Limb (tissue), 2 donors: ENCODE results near the gene NEUROD1.

Experiments used
- DNase-seq, 2 donors: peaks; one replicate each; pipeline ENCODE4 v3.0.0-alpha.2; 2016; ENCODE audit errors: extremely low spot score in 2 of 2

NEUROD1 gene

DNA sequence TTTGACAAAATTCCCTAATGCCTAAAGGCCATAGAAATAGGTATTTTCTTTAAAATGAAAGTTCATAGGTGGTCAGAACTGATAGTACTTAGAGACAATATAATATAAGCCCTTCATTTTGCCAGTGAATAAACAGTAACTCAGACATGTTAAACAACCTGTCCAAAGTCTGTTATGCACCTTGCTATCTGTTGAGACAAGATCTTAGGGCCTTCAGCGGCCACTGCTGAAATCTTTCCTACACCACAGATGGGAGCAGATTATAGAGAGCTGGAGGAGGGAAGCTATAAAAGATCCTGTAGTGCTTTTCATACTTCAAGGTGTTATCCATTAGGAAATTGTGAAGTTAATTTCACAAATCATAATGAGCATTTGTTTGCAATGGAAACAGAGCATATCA lies 37.2 kb downstream of the NEUROD1 start:
- DNase-seq: no peak

DNA sequence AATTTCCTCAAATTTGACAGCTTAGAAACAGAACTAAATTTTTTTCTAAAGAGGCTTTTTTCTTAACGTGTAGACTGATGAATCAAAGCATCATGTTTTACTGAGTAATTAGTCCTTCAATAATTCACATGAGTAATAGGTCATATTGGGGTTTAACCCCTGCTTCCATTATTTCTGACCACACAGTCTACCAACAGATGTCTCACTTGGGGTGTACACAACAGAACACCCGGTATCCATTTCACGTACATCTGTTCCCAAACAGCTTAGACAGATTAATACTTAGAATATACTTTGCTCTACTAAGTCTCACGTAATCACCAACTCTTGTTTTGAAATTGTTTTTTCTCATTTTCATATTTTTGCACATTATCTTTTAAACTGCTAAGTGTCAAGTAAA lies 38.2 kb downstream of the NEUROD1 start:
- DNase-seq: no peak

DNA sequence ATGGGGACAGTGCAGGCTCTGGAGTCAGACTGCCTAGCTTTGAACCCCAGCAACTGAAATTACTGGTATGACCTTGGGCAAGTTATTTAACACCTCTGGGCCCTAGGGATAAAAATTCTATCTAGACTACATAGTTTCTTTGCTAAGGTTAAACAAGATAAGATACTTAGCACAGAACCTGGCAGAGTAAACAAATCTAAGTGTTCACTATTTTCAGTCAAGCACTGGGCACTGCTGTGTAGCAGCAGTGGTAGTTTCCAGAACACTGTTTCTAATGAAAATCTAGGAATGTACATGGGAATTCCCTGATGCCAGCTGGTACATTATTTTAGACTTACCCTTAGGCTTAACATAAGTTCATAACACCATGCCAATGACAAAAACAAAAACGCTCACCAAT lies 40.6 kb downstream of the NEUROD1 start:
- DNase-seq: no peak

DNA sequence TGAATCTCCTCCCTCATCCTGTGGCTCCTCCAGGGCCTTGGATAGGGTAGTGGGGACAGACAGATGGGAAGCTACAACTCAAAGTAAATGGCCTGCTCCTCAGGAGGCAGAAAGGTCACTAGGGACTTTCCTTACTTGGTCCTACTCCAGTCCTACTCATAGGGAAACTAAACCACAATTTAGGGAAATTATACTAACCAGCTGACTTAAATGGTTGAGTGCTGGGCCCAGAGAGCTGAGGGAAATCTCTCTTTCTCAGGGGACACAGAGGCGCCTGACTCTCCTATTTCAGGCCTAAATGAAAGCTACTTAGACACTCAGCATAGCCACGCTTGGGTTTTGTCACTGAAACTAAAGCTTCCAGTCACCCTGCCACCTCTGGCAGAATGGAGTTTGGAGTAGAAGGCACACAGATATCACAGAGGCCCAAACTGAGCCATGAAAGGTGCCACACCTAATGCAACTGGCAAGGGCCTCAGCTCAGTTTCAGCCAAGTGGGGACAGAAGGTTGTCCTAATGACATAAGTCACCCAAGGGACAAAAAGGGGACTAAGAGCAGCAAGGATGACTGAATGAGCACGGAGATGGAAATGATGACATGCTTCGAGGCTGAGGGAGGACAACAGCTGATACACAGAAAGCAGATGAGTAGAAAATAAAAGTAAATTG lies 47.5 kb downstream of the NEUROD1 start:
- DNase-seq: no peak

DNA sequence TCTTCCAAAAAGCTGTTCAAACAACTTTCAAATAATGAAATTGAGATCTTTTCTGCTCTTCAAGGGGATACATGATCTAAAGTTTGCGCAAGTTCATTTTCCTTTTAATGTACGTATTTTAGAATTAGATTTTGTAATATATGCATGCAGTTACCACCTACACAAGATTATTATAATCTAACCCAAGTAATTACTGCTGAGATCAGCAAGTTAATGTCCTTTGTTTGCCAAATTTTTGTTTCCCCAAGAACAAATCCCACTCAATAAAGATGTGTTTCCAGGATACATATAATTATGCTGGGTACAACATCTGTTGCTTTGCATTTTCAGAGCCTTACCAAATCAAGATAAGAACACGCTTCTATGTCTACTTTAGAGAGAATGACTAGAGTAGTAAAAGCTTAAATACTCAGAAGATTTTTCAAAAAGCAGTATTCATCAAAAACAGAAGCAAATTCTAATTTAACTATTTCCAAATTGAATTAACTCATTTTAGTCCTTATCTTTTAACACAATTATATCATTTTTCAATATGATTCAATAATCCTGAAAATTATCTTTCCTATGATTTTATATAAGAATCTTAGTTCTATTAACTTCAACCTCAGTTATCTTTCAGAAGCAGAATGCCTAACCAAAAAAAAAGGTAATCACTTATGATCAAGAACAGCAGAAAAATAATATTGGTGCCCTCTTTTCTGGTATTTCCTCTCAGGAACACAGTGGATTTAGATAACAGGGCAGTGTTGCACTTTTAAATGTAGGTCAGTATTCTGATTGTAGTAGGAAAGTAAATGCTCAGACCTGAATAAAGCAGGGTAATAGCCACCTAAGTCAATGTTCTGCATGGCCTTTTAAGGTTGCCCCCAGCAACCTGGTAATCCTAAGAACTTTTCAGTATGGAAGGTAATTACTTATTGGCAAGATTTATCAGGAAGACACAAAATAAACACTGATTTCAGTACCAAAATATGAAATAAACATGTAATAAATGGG lies 51.4 kb downstream of the NEUROD1 start:
- no peak for DNase-seq

DNA sequence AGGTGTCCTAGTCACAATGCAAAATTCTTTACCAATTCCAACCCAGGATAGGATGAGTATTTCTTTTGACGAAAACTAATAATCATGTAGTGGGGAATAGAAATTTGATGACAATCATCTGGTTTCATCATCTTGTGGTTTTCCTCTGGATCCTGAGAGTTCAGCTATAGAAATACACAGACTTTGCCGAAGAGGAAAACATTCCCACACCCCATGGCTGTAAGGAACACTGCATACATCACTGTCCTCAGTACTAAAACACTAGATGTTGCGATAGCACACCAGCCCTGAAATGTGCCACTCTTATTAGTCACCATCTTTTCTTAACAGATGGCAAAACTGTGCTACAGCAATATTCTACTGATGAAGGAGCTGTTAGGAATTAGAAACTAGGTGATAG lies 52.8 kb downstream of the NEUROD1 start:
- DNase-seq: no peak

DNA sequence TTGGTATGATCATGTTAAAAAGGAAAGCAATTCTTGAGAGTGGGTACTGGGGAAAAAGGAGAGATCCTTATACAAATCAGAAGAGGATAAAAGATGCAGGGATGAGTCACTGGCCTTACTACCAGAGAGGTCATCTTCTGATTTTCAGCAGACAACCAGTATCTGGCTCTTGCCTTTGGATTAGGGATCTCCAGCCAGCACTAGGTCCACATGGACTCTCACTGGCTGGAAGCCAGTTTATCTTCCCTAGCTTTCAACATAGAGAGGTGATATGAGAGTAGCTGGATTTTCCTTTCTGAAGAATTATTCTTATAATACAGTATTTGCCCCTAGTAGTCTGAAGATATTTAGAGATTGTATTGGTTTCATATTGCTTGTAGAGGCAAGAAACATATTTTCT lies 53.6 kb downstream of the NEUROD1 start:
- DNase-seq: no peak
